Suprapubic skin (tissue), 4 donors: Measurements from ENCODE around the gene ACACB. TPM values are rescaled to one million over a fixed set of nuclear protein-coding genes. Genes with fewer than 3 reads are reported as not detected.

Experiments used
- DNase-seq, 2 donors: peaks; one replicate each; pipeline ENCODE4 v3.0.0-alpha.2; 2019; ENCODE audit warnings: low spot score in 2 of 2
- H3K27ac ChIP-seq: fragments of 200-600 bp; sonication (generic); one replicate; pipeline ENCODE4 v1.5.1; 2019
- H3K27me3 ChIP-seq: fragments of 200-600 bp; sonication (generic); one replicate; pipeline ENCODE4 v1.5.1; 2019
- H3K36me3 ChIP-seq: fragments of 200-600 bp; sonication (generic); one replicate; pipeline ENCODE4 v1.5.1; 2019
- H3K4me1 ChIP-seq: fragments of 200-600 bp; sonication (generic); one replicate; pipeline ENCODE4 v1.5.1; 2019
- H3K4me3 ChIP-seq: fragments of 200-600 bp; sonication (generic); one replicate; pipeline ENCODE4 v1.5.1; 2019; ENCODE audit warnings: mild to moderate bottlenecking
- H3K9me3 ChIP-seq: fragments of 200-600 bp; sonication (generic); one replicate; pipeline ENCODE4 v1.5.1; 2019
- EP300 ChIP-seq: sonication (generic); formaldehyde crosslinking; IDR thresholded peaks from one replicate; pipeline ENCODE4 v1.6.1; 2017; ENCODE audit warnings: antibody characterized with exemption
- POLR2A ChIP-seq, 2 donors: fragments of 450-650 bp; IDR thresholded peaks; one replicate each; pipeline ENCODE4 v1.6.1; 2017; ENCODE audit warnings: antibody characterized with exemption in 2 of 2, mild to moderate bottlenecking in 2 of 2, moderate library complexity in 2 of 2
- POLR2AphosphoS5 ChIP-seq, 3 donors: sonication (generic); formaldehyde crosslinking; IDR thresholded peaks; one replicate each; pipeline ENCODE4 v1.6.1; 2017; ENCODE audit warnings: antibody characterized with exemption in 3 of 3
- WGBS: methylation state at CpG from one replicate; pipeline ENCODE4 v1.1.5; 2018; 5-methylcytosine and 5-hydroxymethylcytosine counted together
- total RNA-seq, 4 donors: library from RNA; depleted of rRNA; stranded (reverse); fragments of >200 nt; gene quantifications; one replicate each; pipeline ENCODE4 v1.1.0, GENCODE V29; 2016
- TF ChIP-seq, protein P1 (sequence below), 2 donors: fragments of 200-600 bp in 1 of 2; fragments of 450-650 bp in 1 of 2; sonication (generic) in 1 of 2; IDR thresholded peaks; one replicate each; pipeline ENCODE4 v1.5.1; 2016 to 2019; ENCODE audit warnings: antibody characterized with exemption in 2 of 2, mild to moderate bottlenecking in 1 of 2, moderate library complexity in 1 of 2

ACACB gene
- total RNA-seq, 4 donors from 2014 or later = 19.2 to 90.8 (median 56.9) TPM

GRCh38 chr12:109202770-109203169 lies 86.4 kb downstream of the ACACB start:
- Histone ChIP-seq H3K9me3 (no peaks in the 10 kb centered on the region), H3K4me3 (no peak overlapping the region), H3K4me1 (peaks cover 6% of the 10 kb centered on the region), H3K27ac (no peak overlapping the region), H3K36me3 (peaks cover 76% of the 10 kb centered on the region), H3K27me3 (no peaks in the 10 kb centered on the region)
- WGBS = 98% methylated on average over 3 of the region's 3 CpGs
- TF ChIP-seq POLR2A (IDR thresholded peaks at IDR 0.05) = no peak
- TF ChIP-seq, protein P1, sequence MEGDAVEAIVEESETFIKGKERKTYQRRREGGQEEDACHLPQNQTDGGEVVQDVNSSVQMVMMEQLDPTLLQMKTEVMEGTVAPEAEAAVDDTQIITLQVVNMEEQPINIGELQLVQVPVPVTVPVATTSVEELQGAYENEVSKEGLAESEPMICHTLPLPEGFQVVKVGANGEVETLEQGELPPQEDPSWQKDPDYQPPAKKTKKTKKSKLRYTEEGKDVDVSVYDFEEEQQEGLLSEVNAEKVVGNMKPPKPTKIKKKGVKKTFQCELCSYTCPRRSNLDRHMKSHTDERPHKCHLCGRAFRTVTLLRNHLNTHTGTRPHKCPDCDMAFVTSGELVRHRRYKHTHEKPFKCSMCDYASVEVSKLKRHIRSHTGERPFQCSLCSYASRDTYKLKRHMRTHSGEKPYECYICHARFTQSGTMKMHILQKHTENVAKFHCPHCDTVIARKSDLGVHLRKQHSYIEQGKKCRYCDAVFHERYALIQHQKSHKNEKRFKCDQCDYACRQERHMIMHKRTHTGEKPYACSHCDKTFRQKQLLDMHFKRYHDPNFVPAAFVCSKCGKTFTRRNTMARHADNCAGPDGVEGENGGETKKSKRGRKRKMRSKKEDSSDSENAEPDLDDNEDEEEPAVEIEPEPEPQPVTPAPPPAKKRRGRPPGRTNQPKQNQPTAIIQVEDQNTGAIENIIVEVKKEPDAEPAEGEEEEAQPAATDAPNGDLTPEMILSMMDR (IDR thresholded peaks at IDR 0.05) = no peak
- no peak for TF ChIP-seq EP300
- TF ChIP-seq POLR2AphosphoS5 (IDR thresholded peaks at IDR 0.05) = no peak
- DNase-seq = no peak

DNA sequence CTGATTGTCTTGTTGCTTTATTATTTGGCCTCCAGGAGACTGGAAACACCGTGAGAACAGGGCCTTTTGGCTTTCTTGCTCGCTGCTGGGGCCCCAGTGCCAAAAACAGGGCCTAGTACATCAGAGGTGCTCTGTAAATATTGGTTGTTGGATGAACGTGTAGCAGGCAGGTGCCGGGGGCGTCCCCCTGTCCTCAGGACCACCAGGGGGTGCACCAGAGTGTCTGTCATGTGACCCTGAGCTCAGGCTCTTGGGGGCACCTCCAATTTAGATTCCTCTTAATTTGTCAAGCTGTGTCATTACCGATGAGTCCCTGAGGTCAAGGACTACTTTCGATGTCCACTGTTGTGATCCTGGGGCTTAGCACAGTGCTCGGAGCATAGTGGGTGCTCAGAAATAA lies 87.1 kb downstream of the ACACB start:
- 91% methylated on average over 8 of the region's 8 CpGs for WGBS
- H3K27ac ChIP-seq = no peak overlapping the region
- TF ChIP-seq, protein P1 (IDR thresholded peaks at IDR 0.05) = no peak
- TF ChIP-seq POLR2AphosphoS5 (IDR thresholded peaks at IDR 0.05) = no peak
- no peak for TF ChIP-seq POLR2A (IDR thresholded peaks at IDR 0.05)
- no peak for TF ChIP-seq EP300
- H3K9me3 ChIP-seq = no peaks in the 10 kb centered on the region
- no peak overlapping the region for H3K4me3 ChIP-seq
- peaks cover 78% of the 10 kb centered on the region for H3K36me3 ChIP-seq
- DNase-seq = no peak
- H3K4me1 ChIP-seq = peaks cover 6% of the 10 kb centered on the region
- H3K27me3 ChIP-seq = no peaks in the 10 kb centered on the region

- H3K9me3 ChIP-seq = no peaks in the 10 kb centered on the region
- TF ChIP-seq POLR2A (IDR thresholded peaks at IDR 0.05) = no peak
- TF ChIP-seq, protein P1 (IDR thresholded peaks at IDR 0.05) = no peak
- no peak for TF ChIP-seq POLR2AphosphoS5 (IDR thresholded peaks at IDR 0.05)
- no peak for TF ChIP-seq EP300
- H3K4me3 ChIP-seq = no peak overlapping the region
- H3K27ac ChIP-seq = no peak overlapping the region
- no peaks in the 10 kb centered on the region for H3K4me1 ChIP-seq
- H3K36me3 ChIP-seq = peaks cover 64% of the 10 kb centered on the region
- DNase-seq = no peak
- WGBS = 86% methylated on average over 6 of the region's 14 CpGs
- no peaks in the 10 kb centered on the region for H3K27me3 ChIP-seq
Observed at GRCh38 chr12:109209082-109209481, 92.7 kb downstream of the ACACB start.

DNA sequence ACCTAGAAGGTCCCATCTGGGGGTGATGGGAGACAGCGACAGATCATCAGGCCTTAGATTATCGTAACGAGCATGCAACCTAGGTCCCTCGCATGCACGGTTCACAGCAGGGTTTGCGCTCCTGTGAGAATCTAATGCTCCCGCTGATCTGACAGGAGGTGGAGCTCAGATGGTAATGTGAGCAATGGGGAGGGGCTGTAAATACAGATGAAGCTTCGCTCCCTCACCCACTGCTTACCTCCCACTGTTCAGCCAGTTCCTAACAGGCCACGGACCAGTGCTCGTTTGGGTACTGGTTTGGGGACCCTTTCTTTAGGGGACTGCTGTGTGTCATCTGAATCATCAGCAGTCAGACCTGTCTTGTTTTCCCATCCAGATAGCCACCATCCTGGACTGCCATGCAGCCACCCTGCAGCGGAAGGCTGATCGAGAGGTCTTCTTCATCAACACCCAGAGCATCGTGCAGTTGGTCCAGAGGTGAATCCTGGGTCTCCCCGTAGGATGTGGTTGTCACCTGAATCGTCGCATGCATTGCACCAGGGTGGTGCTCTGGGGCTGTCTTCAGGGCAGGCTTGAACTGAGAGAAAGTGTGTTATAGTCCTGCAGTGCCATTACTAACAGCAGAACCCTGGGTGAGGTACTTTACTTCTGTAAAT lies 96.2 kb downstream of the ACACB start:
- Histone ChIP-seq H3K27ac (no peak overlapping the region), H3K4me1 (no peaks in the 10 kb centered on the region), H3K9me3 (no peaks in the 10 kb centered on the region), H3K27me3 (no peaks in the 10 kb centered on the region), H3K4me3 (no peak overlapping the region), H3K36me3 (peaks cover 67% of the 10 kb centered on the region)
- no peak for TF ChIP-seq POLR2A (IDR thresholded peaks at IDR 0.05)
- TF ChIP-seq, protein P1 (IDR thresholded peaks at IDR 0.05) = no peak
- TF ChIP-seq EP300 = no peak
- TF ChIP-seq POLR2AphosphoS5 (IDR thresholded peaks at IDR 0.05) = no peak
- DNase-seq = no peak
- 97% methylated on average over 16 of the region's 16 CpGs for WGBS

GRCh38 chr12:109214131-109214530 lies 97.7 kb downstream of the ACACB start:
- 78% methylated on average over 3 of the region's 3 CpGs for WGBS
- no peak overlapping the region for H3K4me3 ChIP-seq
- H3K27ac ChIP-seq = no peak overlapping the region
- DNase-seq = no peak
- peaks cover 66% of the 10 kb centered on the region for H3K36me3 ChIP-seq
- no peaks in the 10 kb centered on the region for H3K9me3 ChIP-seq
- H3K27me3 ChIP-seq = no peaks in the 10 kb centered on the region
- TF ChIP-seq EP300 (no peak), POLR2AphosphoS5 (IDR thresholded peaks at IDR 0.05) (no peak), POLR2A (IDR thresholded peaks at IDR 0.05) (no peak)
- TF ChIP-seq, protein P1 (IDR thresholded peaks at IDR 0.05) = no peak
- H3K4me1 ChIP-seq = no peaks in the 10 kb centered on the region
